Measurements from ENCODE around the gene TIMP3.

DNA sequence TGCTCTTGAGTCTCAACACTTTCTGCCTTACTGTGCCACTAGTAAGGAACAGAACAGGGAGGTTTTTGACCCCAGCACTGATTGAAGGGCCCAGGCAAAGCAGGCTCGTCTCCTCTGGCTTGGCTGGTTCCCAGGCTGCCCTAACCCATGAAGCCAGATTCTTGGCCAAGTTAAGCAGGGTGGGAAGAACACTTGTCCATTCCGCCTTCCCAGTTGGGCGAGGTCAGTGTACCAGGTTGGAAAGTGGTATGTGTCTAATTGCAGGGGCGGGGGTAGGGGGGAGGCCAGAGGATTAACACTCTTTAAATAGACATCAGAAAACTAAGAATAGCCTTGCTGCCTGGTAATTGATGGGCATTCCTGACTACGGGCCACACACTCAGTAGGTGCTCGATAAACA is 14.4 kb downstream of the TIMP3 start:
- no peak for TF ChIP-seq CTCF (IDR thresholded peaks at IDR 0.05)
- TF ChIP-seq POLR2A (IDR thresholded peaks at IDR 0.05): no peak

All from heart left ventricle (tissue), 13 donors.